WI38 (cell line): ENCODE data around the gene APOH.

Experiments
- H3K4me3 ChIP-seq: 2 replicates; pipeline ENCODE4 v1.5.1; 2011; ENCODE audit warnings: low read depth, mild to moderate bottlenecking, control low read depth, low read length
- TF ChIP-seq, protein P1 (sequence below): IDR thresholded peaks from 2 replicates; pipeline ENCODE4 v1.5.1; 2012; ENCODE audit warnings: low read depth, mild to moderate bottlenecking, control low read depth, low read length

APOH gene

DNA sequence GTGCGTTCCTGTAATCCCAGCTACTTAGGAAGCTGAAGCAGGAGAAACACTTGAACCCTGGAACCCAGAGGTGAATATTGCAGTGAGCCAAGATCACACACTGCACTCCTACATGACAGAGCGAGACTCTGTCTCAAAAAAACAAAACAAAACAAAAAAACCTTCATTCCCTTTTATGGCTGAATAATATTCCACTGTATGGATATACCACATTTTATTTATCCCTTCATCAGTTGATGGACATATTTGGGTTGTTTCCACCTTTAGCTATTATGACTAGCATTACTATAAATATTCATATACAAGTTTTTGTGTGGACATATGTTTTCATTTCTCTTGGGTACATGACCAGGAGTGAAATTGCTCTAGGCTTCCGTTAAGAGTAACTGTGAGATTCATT is 42.3 kb upstream of the APOH start:
- TF ChIP-seq, protein P1, sequence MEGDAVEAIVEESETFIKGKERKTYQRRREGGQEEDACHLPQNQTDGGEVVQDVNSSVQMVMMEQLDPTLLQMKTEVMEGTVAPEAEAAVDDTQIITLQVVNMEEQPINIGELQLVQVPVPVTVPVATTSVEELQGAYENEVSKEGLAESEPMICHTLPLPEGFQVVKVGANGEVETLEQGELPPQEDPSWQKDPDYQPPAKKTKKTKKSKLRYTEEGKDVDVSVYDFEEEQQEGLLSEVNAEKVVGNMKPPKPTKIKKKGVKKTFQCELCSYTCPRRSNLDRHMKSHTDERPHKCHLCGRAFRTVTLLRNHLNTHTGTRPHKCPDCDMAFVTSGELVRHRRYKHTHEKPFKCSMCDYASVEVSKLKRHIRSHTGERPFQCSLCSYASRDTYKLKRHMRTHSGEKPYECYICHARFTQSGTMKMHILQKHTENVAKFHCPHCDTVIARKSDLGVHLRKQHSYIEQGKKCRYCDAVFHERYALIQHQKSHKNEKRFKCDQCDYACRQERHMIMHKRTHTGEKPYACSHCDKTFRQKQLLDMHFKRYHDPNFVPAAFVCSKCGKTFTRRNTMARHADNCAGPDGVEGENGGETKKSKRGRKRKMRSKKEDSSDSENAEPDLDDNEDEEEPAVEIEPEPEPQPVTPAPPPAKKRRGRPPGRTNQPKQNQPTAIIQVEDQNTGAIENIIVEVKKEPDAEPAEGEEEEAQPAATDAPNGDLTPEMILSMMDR, result no peak
- no peak overlapping the region for H3K4me3 ChIP-seq

GRCh38 chr17:66270106-66270505 is 40.9 kb upstream of the APOH start:
- H3K4me3 ChIP-seq, result no peak overlapping the region
- TF ChIP-seq, protein P1, result no peak

DNA sequence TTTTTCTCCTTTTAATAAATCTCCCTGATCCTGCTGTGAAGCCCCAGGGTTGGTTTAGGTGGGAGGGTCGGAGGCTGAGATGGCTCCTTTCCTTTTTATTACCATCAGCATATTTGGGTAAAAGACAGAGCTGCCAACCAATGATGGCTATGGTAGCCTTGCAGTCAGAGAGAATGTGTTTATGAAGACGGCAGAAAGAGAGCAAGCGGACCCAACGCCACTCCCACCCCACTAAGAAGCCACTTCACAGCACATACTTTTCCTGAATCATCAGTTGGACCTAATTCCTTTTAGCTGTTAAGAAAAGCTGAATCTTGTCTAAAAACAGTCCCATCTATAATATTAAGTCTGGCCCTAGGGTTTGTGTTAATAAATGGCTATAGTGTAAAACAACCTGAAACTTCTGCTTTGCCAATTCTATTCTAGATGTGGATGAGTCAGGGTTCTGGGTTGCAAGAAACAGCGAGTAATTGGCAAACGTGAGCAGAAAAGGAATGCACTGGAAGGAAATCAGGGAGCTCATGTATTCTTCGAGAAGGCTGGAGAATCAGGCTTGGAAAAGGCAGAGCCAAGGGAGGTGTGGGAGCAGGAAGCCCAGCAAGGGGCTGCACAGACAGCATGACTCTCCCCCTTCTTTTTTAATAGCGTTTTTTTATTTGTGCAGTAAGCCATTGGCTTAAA is 39.2 kb upstream of the APOH start:
- TF ChIP-seq, protein P1, result no peak

DNA sequence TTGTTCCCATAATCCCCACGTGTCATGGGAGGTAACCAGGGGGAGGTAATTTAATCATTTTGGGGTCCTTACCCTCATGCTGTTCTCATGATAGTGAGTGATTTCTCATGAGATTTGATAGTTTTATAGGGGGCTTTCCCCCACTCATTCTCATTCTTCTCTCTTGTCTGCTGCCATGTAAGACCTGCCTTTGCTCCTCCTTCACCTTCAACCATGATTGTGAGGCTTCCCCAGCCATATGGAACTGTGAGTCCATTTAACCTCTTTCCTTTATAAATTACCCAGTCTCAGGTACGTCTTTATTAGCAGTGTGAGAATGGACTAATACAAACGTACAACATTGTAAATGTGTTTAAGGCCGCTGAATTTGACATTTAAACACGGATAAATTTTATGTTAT is 35.5 kb upstream of the APOH start:
- TF ChIP-seq, protein P1, result no peak
- no peak overlapping the region for H3K4me3 ChIP-seq

More for the DNA sequence above, 39.2 kb upstream of the APOH start:
- H3K4me3 ChIP-seq, result no peak overlapping the region

GRCh38 chr17:66262767-66263166 is 33.6 kb upstream of the APOH start:
- TF ChIP-seq, protein P1, result no peak
- H3K4me3 ChIP-seq, result no peak overlapping the region

GRCh38 chr17:66260688-66261087 is 31.5 kb upstream of the APOH start:
- TF ChIP-seq, protein P1, result no peak
- H3K4me3 ChIP-seq, result no peak overlapping the region

- H3K4me3 ChIP-seq, result no peak overlapping the region
These were observed 31.1 kb upstream of the APOH start for GRCh38 chr17:66260275-66260674.

More at GRCh38 chr17:66260275-66260674, 31.1 kb upstream of the APOH start:
- TF ChIP-seq, protein P1, result no peak
